ENCODE measurements around the gene PPP2R5B. TPM values are rescaled to one million over a fixed set of nuclear protein-coding genes. Genes with fewer than 3 reads are reported as not detected.
"Not testable (repeated sequence)": the region's sequence is repeated elsewhere in the genome, so short reads cannot be mapped to it uniquely, and the experiment has no call there.

PPP2R5B gene
- total RNA-seq, 2 donors from 2014 or later = 2.8 to 29.9 TPM

DNA sequence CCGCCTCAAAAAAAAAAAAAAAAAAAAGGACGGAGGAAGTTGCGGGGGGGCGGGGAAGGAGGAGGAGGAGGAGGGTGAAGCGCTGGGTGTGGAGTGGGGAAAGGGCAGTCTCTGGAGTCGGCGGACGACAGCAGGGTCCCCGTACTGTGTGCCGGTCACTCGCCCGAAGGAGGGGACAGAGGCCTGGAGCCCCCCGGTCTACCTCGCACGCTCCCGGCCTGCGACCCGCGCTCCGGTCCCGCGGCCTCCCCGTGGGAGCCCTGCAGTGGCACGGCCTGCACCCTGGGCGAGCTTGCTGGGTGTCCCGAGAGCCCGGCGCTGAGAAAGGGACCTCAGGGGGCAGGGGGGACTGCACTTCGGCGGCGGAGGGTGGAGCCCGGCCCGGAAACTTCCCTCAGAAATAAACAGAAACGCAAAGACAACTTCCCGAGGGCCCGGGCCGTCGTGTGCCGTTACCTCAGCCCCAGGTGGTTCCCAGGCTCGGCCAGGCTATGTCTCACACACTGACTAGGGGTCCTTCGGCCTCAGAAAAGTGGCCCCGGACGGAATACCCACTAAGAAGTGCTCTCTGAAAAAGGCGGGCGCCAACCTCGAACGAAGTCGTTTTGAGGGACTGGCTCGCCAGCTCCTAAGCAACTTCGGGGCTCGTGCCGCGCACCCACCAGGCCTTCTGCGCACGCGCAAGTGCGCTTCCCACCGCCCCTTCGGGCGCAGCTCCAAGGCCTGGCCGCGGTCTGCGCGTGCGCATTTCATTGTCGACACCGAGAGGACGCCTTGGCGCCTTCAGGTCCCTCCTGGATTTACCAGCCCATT is 47.1 kb downstream of the PPP2R5B start, which contains the start of gene MAJIN:
Gene MAJIN (minus strand): TSS at position 688 of the 813 bp plus-strand sequence. CDS start 12,703 bp downstream, outside the sequence.
- DNase-seq (ENCODE audit: low spot score in 2 of 2) (peak; percentile 84 to 92), ATAC-seq (peak; percentile 28 to 45)
- Mint-ChIP-seq H3K9me3 (no peaks in the 10 kb centered on the region), H3K36me3 (no peaks in the 10 kb centered on the region), H3K27ac (peak within 1 kb of the TSS; percentile 84 to 99)

DNA sequence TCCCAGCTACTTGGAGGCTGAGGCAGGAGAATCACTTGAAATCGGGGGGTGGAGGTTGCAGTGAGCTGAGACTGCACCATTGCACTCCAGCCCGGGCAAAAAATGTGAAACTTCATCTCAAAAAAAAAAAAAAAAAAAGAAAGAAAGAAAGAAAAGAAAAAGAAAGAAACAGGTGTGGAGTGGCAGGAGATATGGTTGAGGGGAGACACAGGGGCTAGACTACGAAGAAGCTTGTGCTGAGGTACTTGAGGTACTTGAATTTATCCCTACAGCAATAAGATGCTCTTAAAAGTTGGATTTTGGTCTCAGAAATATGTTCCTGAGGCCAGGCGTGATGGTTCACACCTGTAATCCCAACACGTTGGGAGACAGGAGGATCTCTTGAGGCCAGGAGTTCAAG is 49.6 kb downstream of the PPP2R5B start:
- Mint-ChIP-seq H3K27ac (no peak overlapping the region), H3K36me3 (no peaks in the 10 kb centered on the region), H3K9me3 (no peaks in the 10 kb centered on the region)
- no peak for ATAC-seq
- DNase-seq (ENCODE audit: low spot score in 2 of 2) = no peak

DNA sequence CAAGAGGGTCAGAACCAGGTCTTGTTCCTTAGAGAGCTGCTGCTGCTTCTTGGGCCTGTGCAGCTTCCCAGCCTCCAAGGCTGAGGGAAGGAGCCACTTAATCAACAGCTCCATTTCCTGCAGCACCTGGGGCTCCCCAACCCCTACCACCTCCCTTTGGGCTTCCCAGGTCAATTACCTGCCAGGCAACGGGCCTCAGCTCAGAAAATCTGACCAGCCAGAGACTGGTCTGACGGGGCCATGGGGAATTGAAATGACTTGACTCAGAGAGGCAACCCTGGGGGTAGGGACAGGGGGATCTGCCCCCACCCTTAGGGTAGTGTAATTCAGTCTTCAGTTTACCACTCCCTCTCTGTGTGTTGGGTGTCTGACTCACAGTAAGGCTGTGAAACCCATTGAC is 52.2 kb downstream of the PPP2R5B start:
- H3K27ac Mint-ChIP-seq = no peak overlapping the region
- no peaks in the 10 kb centered on the region for H3K9me3 Mint-ChIP-seq
- ATAC-seq (no peak), DNase-seq (ENCODE audit: low spot score in 2 of 2) (no peak)
- H3K36me3 Mint-ChIP-seq = no peaks in the 10 kb centered on the region

DNA sequence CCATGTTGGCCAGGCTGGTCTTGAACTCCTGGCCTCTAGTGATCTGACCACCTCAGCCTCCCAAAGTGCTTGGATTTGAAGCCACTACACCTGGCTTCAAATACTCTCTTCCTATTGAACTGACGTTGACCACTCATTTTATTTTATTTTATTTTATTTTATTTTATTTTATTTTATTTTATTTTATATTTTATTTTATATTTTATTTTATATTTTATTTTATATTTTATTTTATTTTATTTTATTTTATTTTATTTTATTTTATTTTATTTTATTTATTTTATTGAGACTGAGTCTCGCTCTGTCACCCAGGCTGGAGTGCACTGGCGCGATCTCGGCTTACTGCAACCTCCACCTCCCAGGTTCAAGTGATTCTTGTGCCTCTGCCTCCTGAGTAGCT is 58.9 kb downstream of the PPP2R5B start:
- not testable (repeated sequence) for ATAC-seq; H3K27ac Mint-ChIP-seq; DNase-seq (ENCODE audit: low spot score in 2 of 2)

More for the DNA sequence above, 58.9 kb downstream of the PPP2R5B start:
- H3K36me3 Mint-ChIP-seq, H3K9me3 Mint-ChIP-seq: not testable (repeated sequence)

Other genes with a start within 250 kb of the PPP2R5B start
- gene NRXN2, start 201.5 kb upstream of the PPP2R5B start, total RNA-seq = 1 to 10 TPM in 1 of 2 donors, under 1 TPM in 1; 0.84 to 1.3 TPM
- 10 to 100 TPM; 12.5 to 12.6 TPM for gene RASGRP2, start 180.5 kb upstream of the PPP2R5B start, total RNA-seq
- gene PYGM, start 164.7 kb upstream of the PPP2R5B start, total RNA-seq = 1 to 10 TPM in 1 of 2 donors, under 1 TPM in 1; 0.87 to 2.3 TPM
- 100 to 1,000 TPM; 323 to 406 TPM for gene SF1, start 146.1 kb upstream of the PPP2R5B start, total RNA-seq
- 10 to 100 TPM; 67.7 to 83.2 TPM for gene MAP4K2, start 121.5 kb upstream of the PPP2R5B start, total RNA-seq
- gene MEN1, start 114.1 kb upstream of the PPP2R5B start, total RNA-seq = 10 to 100 TPM in 1 of 2 donors, 1 to 10 TPM in 1; 9.7 to 35.1 TPM
- under 1 TPM; 0.61 to 0.76 TPM for gene CDC42BPG, start 80.0 kb upstream of the PPP2R5B start, total RNA-seq
- 100 to 1,000 TPM in 1 of 2 donors, 10 to 100 TPM in 1; 93.1 to 123 TPM for gene EHD1, start 46.1 kb upstream of the PPP2R5B start, total RNA-seq
- gene ATG2A, start 7.5 kb upstream of the PPP2R5B start, total RNA-seq = 10 to 100 TPM; 21.2 to 26.8 TPM
- not detected for gene GPHA2, start 11.2 kb downstream of the PPP2R5B start, total RNA-seq
- gene MAJIN, start 47.4 kb downstream of the PPP2R5B start, total RNA-seq = under 1 TPM in 1 of 2 donors, not detected in 1; 0.45 TPM
- not detected for gene BATF2, start 72.3 kb downstream of the PPP2R5B start, total RNA-seq
- gene ARL2, start 89.5 kb downstream of the PPP2R5B start, total RNA-seq = 10 to 100 TPM; 82.6 to 96.1 TPM
- gene SNX15, start 102.8 kb downstream of the PPP2R5B start, total RNA-seq = 10 to 100 TPM; 12.5 to 14.5 TPM
- gene SAC3D1, start 116.5 kb downstream of the PPP2R5B start, total RNA-seq = 10 to 100 TPM in 1 of 2 donors, 1 to 10 TPM in 1; 8.9 to 33.3 TPM
- gene NAALADL1, start 133.9 kb downstream of the PPP2R5B start, total RNA-seq = 10 to 100 TPM; 14.9 to 23.1 TPM
- 100 to 1,000 TPM; 128 to 203 TPM for gene CDCA5, start 159.4 kb downstream of the PPP2R5B start, total RNA-seq
- gene ZFPL1, start 159.5 kb downstream of the PPP2R5B start, total RNA-seq = 10 to 100 TPM; 29.9 to 41.3 TPM
- gene VPS51, start 171.5 kb downstream of the PPP2R5B start, total RNA-seq = 100 to 1,000 TPM in 1 of 2 donors, 10 to 100 TPM in 1; 60.4 to 101 TPM
- 10 to 100 TPM; 20.5 to 24.3 TPM for gene TM7SF2, start 187.2 kb downstream of the PPP2R5B start, total RNA-seq
- 1 to 10 TPM; 5.6 to 10.0 TPM for gene ZNHIT2, start 193.0 kb downstream of the PPP2R5B start, total RNA-seq
- gene FAU, start 197.4 kb downstream of the PPP2R5B start, total RNA-seq = 1,000 to 10,000 TPM in 1 of 2 donors, 100 to 1,000 TPM in 1; 983 to 1,040 TPM
- gene MRPL49, start 197.6 kb downstream of the PPP2R5B start, total RNA-seq = 10 to 100 TPM; 55.3 to 92.6 TPM
- gene SYVN1, start 209.8 kb downstream of the PPP2R5B start, total RNA-seq = 10 to 100 TPM; 30.2 to 31.6 TPM
- not detected for gene SPDYC, start 245.5 kb downstream of the PPP2R5B start, total RNA-seq